Omental fat pad (tissue), 4 donors: Measurements from ENCODE around the gene HPN. TPM values are rescaled to one million over a fixed set of nuclear protein-coding genes. Genes with fewer than 3 reads are reported as not detected.

Experiments
- ATAC-seq: fragments of 150-250 bp; one replicate; pipeline ENCODE4 v1.9.1; 2016; ENCODE audit warnings: mild to moderate bottlenecking, moderate library complexity; ENCODE audit not compliant: low FRiP score
- DNase-seq: peaks from one replicate; pipeline ENCODE4 v3.0.0-alpha.2; 2019; ENCODE audit warnings: low spot score
- total RNA-seq, 4 donors: library from RNA; depleted of rRNA; stranded (reverse); fragments of >200 nt; gene quantifications; one replicate each; pipeline ENCODE4 v1.1.0, GENCODE V29; 2016
- TF ChIP-seq, protein P1 (sequence below), 3 donors: fragments of 450-650 bp; IDR thresholded peaks; one replicate each; pipeline ENCODE4 v1.5.1; 2016 to 2017; ENCODE audit warnings: antibody characterized with exemption in 3 of 3, mild to moderate bottlenecking in 3 of 3, moderate library complexity in 2 of 3

Gene HPN
- total RNA-seq, 4 donors from 2014 or later, result 0.95 to 1.4 (median 1.2) TPM

DNA sequence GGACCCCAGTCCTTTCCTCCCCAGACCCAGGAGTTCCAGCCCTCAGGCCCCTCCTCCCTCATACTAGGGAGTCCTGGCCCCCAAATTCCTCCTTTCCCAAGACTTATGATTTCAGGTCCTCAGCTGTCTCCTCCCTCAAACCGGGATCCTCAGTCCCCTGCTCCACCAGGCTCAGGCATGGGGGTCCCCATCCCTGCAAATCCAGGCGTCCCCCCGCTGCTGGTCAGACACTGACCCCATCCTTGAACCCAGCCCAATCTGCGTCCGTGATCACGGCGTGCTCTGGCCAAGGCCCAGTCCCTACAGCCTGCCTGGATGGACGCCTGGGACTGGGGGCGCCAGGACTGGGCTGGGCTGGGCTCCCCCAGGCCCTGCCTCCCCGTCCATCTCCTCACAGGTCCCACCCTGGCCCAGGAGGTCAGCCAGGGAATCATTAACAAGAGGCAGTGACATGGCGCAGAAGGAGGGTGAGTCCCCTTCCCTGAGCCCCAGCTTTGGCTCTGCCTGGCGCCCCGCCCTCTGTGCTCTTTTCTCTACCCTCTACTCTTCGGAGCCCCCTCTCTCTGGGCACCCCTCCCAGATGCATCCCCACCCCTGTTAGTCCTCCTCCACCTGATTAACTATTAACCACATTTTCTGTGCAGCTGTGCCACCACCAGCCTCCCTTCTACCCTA is 672 bp downstream of the HPN start:
- ATAC-seq, result no peak
- TF ChIP-seq, protein P1, sequence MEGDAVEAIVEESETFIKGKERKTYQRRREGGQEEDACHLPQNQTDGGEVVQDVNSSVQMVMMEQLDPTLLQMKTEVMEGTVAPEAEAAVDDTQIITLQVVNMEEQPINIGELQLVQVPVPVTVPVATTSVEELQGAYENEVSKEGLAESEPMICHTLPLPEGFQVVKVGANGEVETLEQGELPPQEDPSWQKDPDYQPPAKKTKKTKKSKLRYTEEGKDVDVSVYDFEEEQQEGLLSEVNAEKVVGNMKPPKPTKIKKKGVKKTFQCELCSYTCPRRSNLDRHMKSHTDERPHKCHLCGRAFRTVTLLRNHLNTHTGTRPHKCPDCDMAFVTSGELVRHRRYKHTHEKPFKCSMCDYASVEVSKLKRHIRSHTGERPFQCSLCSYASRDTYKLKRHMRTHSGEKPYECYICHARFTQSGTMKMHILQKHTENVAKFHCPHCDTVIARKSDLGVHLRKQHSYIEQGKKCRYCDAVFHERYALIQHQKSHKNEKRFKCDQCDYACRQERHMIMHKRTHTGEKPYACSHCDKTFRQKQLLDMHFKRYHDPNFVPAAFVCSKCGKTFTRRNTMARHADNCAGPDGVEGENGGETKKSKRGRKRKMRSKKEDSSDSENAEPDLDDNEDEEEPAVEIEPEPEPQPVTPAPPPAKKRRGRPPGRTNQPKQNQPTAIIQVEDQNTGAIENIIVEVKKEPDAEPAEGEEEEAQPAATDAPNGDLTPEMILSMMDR (IDR thresholded peaks at IDR 0.05), result no peak
- no peak for DNase-seq

DNA sequence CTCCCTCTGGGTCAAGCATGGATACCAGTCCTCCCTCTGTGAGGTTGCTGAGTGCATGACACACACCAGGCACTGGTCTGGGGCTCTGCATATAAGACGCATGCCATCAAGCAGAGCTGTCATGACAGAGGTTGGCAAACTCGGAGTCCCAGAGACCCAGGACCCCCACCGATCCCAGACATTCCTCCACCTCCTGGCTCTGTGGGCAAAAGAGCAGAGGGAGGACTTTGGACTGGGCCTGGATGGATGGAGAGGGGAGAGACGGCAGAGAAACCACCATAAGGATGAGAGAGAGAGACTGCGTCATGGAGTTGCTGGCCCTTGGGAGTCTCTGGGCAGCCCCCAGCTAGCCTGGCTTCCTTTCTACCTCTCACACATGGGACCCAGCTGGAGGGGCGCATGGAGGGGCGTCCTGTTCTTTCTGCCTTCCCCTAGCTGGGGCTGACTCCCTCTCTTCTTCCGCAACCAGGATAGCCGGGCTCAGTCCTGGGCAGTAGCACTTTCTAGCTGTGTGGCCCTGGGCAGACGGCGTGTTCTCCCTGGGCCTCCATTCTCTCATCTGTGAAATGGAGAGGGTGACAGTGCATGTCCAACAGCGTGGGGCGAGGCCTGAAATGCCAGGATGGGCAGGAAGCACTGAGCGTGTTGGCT is 1.6 kb downstream of the HPN start:
- ATAC-seq (no peak), DNase-seq (no peak)
- TF ChIP-seq, protein P1 (IDR thresholded peaks at IDR 0.05), result no peak

DNA sequence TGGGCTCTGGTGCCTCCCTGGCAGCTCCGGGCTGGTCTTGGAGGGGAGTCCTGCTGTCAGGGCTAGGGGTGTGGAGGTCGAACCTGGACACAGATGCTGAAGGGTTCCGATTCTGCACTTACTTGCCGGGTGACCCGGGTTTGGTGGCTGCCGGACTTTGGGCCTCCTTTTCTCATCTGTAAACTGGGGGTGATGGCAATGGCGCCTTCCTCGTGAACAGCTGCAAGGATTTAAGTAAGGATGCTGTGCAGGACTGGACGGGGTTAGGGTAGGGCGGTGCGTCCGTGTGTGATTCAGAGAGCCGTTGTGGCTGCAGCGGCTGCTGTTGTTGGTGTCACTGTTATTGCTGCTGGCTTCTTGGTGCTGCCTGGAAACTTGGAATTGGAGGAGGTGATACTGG is 2.4 kb downstream of the HPN start:
- TF ChIP-seq, protein P1 (IDR thresholded peaks at IDR 0.05), result no peak
- DNase-seq (no peak), ATAC-seq (no peak)

DNA sequence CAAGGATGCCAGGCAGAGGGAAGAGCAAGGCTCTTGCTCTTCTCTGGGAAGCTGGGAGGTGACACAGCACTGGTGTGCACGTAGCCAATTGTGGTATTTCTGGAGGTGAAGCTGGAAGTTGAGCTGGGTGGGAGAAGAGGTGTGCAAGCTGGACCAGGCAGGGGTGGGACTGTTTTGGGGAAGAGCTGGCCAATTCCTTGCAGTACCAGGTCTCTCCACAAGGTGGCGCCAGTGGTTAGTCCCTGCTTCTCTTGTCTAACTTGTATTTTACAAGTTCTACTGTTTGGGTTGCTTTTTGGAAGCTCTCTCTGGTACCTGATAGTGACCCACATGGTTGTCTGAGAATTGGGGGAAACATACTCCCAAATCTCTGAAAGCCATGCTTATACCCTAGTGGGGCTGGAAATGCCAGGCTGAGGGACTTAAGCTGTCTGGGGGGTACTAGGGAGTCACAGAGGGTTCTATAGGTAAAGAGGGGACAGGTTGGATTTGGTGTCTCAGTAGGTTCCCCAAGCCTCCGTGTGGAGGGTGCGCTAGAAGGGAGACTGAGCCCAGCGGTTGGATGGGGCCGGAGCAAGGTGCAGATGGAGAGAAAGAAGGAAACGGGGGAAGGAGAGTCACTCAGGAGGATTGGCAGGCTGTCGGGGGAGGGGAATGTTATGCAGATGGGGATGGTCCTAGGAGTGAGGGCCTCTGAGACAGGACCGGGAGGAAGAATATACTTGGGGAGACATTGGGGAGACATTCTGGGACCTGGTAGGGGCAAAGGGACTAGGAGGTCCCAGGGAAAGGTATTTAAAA is 3.0 kb downstream of the HPN start:
- TF ChIP-seq, protein P1 (IDR thresholded peaks at IDR 0.05), result peak in 2 of 3 donors; percentile 25 to 68
- ATAC-seq (no peak), DNase-seq (peak; percentile 75)

DNA sequence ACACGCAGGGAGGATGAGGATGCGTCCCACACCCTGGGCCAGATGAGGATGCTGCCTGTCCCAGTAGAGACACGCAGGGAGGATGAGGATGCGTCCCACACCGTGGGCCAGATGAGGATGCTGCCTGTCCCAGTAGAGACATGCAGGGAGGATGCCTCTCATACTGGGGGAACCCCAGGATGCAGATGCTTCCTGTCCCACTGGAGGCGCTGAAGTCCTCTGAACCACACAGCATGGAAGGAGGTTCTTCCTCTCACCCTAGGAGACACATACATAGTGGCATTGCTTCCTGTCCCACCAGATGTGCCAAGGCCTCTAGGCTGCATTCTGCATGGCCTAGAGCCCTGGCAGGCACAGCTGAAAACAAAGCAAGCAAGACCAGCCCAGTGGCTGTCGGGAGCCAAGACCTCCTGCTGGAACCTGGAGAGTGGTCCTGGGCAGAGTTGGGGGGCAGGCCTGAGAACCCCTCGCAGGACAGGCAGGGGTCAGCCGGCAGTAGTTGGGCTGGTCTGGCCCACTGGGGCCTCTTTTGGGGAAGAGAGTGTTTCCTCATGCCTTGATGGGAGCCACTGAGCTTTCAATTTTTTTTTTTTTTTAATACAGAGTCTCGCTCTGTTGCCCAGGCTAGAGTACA is 4.3 kb downstream of the HPN start:
- no peak for DNase-seq
- TF ChIP-seq, protein P1 (IDR thresholded peaks at IDR 0.05), result no peak
- ATAC-seq, result no peak

DNA sequence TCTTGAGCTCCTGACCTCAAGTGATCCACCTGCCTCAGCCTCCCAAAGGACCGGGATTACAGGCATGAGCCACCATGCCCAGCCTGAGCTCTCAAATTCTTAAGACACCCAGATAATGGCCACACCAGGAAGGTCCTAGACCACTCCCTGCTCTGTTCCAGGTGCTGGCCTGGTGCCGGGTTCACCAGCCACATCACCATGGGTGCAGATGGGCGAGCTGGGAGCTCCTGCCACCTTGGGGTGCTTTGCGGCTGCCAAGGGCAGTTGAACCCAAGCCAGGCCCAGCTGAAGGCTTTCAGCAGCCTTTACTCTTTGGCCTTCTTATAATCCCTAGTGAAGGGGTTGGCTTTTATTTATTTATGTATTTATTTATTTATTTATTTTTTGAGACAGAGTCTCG is 4.9 kb downstream of the HPN start:
- TF ChIP-seq, protein P1 (IDR thresholded peaks at IDR 0.05), result no peak
- ATAC-seq, result no peak
- DNase-seq, result no peak
